ENCODE results near the gene AP2A2.

DNA sequence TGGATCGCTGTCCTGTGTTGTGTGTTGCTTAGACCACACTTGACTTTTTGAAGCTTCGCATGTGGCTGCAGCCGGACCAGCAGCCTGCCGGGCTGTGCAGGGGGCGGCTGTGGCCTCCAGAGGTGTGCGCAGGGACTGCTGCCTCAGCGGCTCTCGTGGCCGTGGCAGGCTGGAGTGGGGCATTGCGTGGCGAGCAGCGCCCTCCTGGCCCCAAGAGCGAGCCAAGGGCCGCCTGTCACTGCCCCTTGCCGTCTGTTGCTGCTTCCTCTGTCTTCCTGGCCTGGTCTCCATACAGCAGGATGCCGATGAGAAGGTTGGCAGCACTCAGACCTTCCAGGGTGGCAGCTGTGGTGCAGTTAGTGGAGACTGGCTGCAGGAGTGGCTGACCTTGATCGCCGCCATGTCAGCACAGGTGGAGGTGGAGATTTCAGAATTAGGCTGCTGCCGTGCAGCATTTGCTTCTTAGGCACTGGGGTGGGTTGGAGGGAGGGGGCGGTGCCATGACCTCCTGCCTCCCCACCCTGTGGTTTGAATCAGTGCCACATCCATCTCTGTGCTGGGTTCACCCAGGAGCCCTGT lies 76.8 kb downstream of the AP2A2 start:
- TF ChIP-seq GATA2 (IDR thresholded peaks at IDR 0.05; ENCODE audit: low read depth, low read length), result no peak
- TF ChIP-seq GATA3 (IDR thresholded peaks at IDR 0.05; ENCODE audit: low read depth, low read length), result no peak

All from SH-SY5Y (cell line).